GM21529 (cell line): ENCODE measurements around the gene MYO1C.
A peak's percentile ranks its signal among the peaks of the same experiment; 100 is the strongest.
"Not testable (repeated sequence)": the region's sequence is repeated elsewhere in the genome, so short reads cannot be mapped to it uniquely, and the experiment has no call there.

Experiments used
- ATAC-seq: cut with Tn5 transposase; IDR thresholded peaks from one replicate; pipeline ENCODE4 v1.9.1; 2021; ENCODE audit not compliant: unreplicated experiment

The MYO1C gene

DNA sequence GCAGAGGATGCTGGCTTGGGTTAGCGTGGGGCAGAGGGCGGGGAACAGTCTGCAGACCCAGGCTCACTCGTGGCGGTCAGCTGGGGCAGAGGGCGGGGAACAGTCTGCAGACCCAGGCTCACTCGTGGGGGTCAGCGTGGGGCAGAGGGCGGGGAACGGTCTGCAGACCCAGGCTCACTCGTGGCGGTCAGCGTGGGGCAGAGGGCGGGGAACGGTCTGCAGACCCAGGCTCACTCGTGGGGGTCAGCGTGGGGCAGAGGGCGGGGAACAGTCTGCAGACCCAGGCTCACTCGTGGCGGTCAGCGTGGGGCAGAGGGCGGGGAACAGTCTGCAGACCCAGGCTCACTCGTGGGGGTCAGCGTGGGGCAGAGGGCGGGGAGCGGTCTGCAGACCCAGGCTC is 16.2 kb upstream of the MYO1C start:
- ATAC-seq = not testable (repeated sequence)

DNA sequence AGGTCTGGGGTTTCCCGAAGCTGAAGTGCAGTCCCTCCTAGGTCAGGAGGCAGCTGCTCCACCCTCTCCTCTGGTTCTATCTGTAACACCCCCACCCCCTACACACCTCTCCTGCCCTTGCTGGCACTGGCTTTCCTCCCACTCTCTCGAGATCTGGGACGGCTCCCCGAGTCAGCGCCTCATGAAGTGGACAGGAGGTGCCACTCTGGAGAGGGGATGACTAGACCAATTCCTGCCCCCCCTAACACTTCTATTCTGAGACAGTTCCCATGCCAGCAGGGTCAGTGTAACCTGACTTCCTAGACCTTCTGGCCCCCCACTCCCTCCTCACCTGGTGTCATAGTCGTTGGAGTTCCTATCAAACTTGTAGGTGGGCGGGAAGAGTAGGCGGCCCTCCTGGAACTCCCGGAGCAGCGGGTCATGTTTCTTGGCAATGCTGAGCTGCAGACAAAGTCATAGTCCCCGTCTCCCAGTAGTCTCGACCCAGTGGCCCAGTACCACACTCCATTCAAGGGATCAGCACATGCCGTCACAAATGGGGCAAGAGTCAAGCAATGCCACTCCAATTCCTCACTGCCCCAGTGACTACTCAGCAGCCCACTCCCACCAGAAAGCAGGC is 14.3 kb upstream of the MYO1C start:
- no peak for ATAC-seq

DNA sequence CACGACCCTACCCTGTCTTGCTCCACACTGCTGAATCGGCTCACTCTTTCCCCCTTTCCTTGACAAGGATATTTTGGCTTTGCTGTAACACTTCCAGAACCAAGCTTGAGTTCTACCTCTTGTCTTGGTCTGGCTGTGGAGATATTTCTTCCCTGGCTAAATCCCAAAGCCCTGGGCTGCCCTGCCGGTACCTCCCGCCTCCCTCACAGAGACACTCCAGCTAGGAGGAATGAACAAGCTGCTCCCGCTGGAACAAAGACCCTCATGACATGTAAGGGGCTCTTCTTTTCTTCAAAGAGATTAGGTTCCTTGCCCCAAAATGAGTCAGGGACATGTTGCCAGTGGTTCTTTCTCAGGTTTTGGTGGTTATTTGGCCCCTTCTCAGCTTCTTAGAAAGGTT is 13.1 kb upstream of the MYO1C start:
- no peak for ATAC-seq

DNA sequence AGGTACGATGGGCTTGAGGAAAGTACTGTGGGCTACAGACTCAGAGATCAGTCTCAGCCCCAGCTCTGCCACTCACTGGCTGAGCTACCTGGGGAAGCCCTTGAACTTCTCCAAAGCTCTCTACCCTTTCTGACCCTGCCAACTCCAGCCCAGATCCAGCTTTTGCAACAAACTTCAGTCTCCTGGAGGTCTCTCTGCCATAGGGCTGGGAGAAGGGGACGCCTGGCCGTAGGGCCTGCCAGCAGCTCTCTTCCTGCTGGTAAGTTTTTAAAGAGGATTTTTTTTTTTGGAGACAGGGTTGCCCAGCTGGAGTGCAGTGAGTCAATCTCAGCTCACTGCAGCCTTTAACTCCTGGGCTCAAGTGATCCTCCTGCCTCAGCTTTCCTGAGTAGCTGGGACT is 12.4 kb upstream of the MYO1C start:
- ATAC-seq = no peak

DNA sequence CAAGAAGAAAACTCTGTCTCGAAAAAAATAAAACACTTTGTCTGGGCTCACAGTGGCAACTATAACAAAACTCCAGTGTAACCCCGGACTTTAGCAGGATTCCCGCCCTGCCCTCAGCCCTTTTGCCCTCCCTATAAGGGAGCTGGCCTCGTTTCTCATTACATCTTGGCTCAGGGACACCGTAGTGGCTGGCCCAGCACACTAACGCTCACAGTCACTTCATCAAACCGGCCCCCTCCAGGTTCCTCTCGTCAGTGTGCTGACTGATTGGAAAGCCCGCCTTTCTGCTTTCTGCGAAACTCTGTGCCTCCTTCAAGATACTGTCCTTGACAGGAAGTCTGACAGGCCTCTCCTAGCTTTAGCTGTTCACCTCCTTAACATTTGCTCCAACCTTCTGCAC is 11.2 kb upstream of the MYO1C start:
- no peak for ATAC-seq

DNA sequence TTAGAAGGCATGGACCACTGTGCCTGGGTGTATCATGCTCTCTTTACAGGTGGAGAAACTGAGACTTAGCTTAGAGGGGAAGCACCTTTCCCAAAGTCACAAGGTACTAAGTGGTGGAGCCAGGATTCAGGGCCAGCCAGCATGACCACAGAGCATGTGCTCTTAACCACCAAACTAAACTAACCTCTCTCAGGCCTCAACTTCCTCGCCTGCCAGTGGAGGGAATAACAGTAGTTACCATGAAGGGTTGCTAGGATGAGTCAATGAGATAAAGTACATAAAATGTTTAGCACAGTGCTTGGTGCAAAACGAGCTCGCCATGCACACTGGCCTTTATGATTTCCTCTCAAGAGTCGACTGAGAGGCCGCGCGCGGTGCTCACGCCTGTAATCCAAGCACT is 6.4 kb upstream of the MYO1C start:
- ATAC-seq = no peak

DNA sequence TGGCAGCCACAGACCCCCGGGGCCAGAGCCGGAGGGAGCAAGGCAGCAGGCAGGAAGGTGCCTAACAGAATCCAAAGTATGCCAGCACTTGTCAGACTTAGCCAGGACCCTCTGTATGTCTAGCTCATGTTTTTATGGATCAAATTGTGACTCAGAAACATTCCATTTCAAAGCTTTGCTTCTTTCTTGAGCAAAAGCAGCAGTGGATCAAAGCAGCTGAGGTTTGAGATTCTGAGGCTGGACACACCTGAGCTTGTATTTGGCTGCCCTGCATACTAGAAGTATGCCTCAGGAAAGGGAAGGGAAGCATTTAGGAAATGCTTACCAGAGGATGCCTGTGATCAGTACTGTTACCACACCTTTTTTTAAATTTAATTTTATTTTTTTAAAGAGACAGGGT is 5.7 kb upstream of the MYO1C start:
- no peak for ATAC-seq

DNA sequence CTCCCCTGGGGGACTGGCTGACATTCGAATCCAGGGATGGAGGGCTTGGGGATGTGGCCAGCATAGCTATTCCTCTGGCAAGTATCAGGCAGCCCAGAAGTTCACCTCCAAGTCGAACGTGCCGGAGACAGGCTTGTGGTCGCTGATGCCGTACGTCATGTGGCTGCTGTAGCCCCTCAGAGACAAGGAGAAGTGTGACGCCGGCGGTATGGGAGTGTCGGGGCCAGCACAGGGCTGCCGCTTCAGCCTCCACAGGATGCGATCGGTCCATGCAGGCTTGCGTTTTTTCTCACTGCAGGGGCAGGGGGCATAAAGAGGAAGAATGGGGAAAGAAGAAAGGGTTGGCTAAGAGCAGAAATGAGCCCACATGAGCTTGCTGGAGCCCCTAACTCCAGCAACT is 5.3 kb upstream of the MYO1C start:
- no peak for ATAC-seq

DNA sequence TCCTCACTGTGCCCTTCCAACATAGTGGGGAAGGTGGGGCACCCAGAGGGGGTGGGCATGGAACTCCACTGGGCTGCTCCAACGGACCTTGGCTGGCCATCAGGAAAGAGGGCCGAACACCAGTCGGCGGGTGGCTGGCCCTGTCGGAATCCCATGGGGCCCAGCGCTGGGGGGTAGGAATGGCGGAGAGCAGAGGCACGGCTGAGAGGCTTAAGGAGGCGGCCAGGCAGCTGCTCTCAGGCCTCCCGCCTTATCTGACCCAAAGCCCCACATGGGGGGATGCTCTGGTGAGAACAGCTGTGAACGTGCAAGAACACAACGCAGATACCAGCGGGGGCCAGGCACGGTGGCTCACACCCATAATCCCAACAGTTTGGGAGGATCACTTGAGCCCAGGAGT is 4.4 kb upstream of the MYO1C start:
- ATAC-seq = no peak

DNA sequence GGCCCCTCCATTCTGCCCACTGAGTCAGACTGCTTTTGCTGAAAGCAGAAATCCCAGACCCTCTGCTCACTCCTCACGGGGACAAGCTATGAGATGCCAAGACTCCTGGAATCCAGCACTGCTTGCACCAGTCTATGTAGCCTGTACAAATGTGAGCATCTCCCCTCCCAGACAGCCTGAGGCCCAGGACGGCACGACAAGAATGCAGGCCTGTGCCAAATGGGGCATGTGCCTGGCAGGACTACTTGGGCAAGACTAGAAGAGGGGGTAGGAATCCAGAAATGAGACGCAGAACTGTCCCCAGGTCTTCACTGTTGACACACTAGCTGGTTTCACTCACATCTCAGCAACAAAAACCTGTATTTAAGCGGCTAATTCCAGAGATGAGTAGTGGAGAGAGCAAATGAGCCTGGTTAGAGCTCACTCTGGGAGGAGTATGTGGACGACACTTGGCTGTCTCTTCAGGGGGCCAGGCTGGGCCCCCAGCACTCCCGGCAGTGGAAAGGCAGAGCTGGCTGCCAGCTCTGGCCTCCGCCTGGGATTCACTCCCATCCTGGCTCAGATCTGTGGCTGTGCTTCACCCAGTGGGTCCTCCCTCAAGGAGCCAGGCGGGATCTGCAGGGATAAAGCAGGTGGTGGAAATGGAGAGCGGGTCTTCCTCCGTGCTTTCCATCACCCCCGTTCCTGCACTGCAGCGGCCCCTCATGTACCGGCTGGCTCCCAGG is 2.9 kb upstream of the MYO1C start:
- no peak for ATAC-seq

DNA sequence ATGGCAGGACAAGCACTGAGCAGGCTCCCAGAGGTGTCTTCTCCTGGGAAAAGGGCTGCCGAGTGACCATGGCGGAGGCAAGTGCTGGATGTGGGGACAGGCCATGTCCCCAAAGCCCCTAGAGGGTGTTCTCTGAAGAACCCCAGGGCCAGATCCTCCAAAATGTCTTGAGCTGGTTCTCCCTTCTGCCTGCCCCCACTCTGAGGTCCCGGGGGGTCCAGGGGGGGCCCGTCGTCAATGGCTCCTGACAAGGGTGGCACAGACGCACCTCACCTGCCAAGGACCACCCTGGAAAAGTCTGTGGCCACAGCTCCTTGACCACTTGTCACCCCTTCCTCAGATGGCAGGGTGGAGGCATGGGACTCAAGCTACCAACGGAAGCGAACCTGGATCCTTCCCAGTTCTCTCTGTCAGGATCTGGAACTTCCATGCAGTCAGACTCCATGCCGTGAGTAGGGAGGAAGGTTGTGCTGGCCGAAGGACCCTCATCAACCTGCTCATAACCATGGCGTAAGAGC is 2.3 kb upstream of the MYO1C start:
- no peak for ATAC-seq

DNA sequence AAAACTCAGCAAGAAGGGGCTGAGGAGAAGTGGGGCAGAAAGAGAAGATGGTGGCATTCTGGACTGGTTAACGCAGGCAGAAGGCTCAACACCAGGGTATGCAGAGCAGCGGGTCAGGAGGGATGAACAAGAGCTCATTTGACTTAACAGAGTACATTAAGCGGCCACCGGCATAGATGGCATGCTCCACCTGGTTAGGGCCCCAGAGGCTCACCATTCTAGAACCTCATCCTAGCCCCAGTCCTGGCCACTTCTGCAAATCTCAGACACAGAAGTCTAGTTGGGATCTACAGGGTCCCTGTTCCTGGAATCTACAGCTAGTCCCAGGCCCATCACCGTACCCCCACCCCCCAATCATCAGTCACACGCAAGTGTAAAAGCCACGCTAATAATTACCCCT is 1.7 kb upstream of the MYO1C start:
- ATAC-seq = no peak

DNA sequence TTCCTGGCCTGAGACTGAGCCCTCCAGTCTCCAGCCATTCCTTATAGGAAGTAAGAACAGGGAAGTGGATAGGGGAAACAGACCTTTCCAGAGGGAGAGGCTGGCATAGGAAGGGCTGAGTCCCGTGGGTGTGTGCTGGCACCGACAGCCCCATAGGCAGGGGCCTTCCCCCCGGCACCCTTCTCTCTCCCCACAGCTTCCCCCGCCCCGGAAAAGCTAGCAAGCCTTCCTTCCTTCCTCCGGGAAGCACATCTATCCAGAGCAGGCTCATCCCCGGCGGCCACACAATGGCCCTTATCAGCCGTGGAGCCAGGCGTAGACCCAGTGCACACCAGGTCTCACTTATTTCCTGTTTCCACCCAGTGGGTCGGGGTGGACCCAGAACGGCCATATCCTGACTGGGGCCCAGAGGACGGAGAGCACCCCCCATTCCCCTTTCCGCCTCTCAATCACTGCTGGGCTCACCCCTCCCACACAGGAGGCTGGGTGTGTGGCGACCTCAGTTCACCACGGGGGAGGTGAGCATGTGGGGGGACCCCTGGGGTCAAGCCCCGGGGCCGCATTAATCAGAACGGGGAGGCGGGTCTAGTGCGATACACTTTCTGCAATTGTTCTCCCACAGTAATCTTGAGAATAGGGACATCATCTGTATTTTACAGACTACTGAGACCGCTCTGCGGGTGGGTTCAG is 950 bp upstream of the MYO1C start:
- ATAC-seq = no peak

DNA sequence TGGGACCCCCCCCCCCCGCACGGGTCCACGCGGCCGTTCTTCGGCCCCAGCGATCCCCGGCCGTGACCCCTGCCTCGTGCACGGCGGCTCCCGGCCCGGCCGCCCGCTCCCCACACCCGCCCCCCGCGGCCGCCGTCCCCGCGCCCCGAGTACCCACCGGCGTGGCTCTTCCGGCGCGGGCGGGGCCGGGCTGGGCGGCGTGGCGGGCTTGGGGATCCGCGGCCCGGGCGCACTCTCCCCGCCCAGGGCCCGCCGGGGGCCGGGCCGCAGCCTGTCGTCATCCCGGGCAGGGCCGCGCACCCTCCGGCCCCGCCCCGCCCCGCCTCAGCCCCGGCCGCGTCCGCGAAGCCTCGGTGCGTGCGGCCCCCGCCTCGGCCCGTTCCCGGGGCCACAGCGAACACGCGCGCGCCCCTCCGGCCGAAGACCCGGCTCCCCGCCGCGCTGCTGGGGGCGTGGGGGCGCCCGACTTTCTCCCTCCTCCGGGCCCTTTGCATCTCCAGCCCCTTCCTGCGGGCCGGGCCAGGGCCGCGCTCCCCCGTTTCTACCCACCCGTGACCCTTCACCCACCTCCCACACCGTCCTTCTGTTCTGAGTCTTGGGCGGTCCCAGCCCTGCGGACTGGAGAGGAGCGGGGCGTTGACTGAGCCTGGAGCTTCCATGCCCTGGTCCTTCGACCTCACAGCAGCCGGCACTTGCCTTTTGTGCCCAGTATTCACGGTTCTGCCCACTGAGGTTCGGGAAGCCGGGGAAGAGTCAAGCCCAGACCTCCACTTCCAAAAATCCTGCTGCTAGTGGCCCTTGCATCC is 840 bp downstream of the MYO1C start:
- ATAC-seq = peak; percentile 35

DNA sequence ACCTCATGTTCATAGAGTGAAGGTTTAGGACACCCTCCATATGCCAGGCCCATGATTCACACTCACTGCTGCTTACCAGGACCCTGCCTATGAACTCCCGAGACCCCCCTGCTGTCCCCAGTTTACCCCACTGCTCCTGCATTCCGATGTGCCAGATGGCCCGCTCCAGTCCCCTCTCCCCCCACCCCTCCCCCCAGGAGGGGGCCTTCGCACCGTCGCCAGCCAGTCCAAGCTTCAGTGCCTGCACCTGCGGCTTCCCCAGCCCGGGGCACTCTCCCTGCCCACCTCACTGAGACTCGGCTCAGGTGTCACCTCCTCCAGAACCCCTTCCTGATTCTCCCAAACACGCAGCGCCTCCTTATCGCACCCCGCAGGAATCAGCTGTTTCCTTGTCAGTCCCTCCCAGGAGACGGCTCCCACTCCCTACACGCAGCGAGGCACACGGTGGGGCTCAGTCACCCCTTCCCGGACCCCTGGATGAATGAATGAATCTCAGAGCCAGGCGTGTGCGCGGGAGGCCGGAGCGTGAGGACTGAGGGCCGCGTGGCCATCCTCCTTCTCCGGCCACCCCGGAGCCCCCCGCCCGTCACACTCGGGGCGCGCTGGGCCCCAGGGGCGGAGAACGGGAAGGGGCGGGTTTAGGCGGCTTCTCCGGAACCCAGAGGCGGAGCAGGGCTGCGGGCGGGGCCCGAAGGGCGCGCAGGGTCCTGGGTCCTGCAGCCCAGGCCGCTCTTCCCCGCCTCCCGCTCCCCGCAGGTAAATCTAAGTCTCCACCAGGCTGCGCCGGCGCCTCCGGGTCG is 1.6 kb downstream of the MYO1C start:
- peak; percentile 49 for ATAC-seq

DNA sequence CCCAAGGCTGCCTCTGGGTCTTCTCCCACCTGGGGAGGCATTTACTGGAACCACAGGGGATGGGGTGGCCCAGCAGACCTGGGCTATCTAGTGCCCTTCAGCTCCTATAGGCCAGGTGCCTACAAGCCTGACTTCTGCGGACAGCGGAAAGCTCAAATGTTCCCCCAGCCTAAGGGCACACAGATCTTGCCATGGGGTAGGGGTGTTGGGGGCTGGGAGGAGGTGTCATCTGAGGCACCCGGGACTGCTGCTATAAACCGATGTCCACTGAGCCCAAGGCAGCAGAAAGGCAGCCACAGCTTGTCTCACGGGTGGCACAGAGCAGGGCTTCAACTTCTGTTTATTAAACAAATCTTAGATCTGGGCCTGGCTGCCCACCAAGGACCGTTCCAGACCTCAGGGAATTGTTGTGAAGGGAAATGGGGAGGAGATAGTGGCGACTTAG is 3.6 kb downstream of the MYO1C start:
- no peak for ATAC-seq

DNA sequence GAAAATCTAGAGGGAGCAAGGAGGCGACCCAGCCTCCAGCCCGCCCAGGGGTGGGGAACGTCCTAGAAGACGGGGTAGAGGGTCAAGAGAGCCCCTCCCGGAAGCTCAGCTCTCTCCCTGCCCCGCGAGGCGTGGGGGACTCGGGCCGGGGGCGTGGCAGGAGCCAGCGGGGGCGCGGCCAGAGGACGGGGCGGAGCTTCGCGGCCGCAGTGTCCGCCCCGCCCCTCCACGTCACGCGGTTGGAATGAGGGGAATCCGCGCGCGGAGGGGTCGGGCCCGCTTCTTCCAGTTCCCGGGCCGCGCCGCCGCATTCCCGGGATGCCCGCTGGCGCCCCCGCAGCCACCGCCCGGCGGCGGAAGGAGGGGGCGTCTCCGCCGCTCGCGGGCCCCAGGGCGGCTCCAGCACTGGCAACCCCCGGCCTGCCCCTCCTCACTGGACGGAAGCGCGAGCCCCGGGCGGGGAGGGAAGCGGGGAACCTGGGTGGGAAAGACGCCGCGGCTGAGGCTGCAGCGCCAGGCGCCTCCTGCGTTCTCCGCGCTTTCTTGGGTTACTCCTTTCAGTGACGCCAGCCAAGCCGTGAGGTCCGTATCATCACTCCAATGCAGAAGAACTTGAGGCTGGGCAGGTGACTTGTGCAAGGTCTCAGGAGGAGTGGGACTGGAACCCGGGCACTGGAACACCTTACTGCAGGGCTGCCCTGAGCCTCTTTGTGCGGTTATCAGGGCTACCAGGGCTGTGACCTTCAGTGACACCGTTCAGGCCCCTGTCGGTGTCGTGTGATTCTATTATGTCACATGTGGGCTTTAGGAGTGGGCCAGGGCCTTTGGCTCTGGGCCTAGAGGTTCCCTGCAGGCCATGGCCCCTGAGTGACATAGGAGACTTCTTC is 4.3 kb downstream of the MYO1C start:
- ATAC-seq = no peak

DNA sequence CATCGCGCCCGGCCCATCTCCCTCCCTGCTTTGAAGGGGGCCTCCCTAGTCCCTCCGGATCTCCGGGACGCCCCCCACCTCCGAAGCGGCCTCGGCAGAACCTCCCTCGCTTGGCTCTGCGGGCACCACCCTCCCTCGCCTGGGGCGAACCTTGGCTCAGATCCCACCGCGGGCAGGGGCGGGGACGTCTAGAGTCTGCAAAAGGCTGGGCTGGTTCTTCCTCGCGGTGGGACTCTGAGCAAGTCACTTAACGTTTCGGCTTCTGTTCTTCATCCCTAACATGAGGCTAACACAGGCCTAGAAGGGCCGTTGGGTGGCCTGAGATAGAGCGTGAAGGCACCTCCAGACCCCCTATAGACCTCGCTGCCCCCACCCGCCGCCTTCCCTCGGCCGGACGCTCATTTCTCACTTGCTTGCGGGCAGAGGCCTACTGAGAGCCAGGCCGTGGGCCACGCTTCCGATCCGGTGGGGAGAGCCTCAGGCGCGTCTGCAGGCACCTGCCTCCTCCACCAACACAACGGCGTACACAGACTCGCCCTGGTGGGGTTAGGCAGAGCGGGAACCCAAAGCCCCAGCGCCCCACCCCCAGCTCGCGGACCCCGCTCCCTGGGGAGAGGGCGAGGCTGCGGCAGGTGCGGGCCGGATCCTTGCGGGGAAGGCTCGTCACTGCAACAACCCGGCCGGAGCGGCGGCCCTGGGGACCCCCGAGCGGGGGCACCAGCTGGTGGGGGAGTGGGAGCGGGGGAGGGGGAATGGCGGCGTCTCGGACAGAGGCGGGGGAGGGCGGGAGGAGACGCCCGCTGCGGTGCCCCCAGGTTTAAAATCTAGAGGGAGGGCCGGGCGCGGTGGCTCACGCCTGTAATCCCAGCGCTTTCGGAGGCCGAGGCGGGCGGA is 5.4 kb downstream of the MYO1C start:
- ATAC-seq = no peak
